H1 (cell line): Measurements from ENCODE around the gene CLPSL2. TPM values are rescaled to one million over a fixed set of nuclear protein-coding genes. Genes with fewer than 3 reads are reported as not detected.

Experiments used
- CTCF ChIA-PET: fragments of 300-600 bp; sonication (Branson Sonifier 250); formaldehyde crosslinking; loops from one replicate; lab custom pipeline; 2021; ENCODE audit not compliant: partially characterized antibody; lab: Charles Lee
- POLR2A ChIA-PET: fragments of 300-600 bp; sonication (Branson Sonifier 250); formaldehyde crosslinking; loops from one replicate; lab custom pipeline; 2021; ENCODE audit warnings: inconsistent platforms; ENCODE audit not compliant: partially characterized antibody; lab: Charles Lee
- DNase-seq, 2 experiments: peaks; one replicate each; pipeline versions ENCODE4 v3.0.0 to v3.0.0-alpha.2; 2010 to 2022; ENCODE audit warnings: low spot score in 2 of 2, low read depth in 1 of 2, mixed read lengths in 1 of 2
- FAIRE-seq: peaks from 2 replicates; lab custom pipeline; 2011; peaks lifted over from hg19 to GRCh38; lab: Jason Lieb, UNC
- H2AFZ ChIP-seq: 2 replicates; pipeline ENCODE4 v1.8.1; 2012; ENCODE audit warnings: low read length, inconsistent platforms
- H2AK5ac ChIP-seq: 2 replicates; pipeline ENCODE4 v1.6.1; 2013; ENCODE audit warnings: low read depth, low read length
- H2BK120ac ChIP-seq: replicated peaks from 2 replicates; pipeline ENCODE3; 2013; ENCODE audit warnings: low read depth, low read length, inconsistent platforms
- H2BK12ac ChIP-seq: 2 replicates; pipeline ENCODE4 v1.6.1; 2013; ENCODE audit warnings: low read depth, low read length
- H2BK15ac ChIP-seq: 2 replicates; pipeline ENCODE4 v1.6.1; 2013; ENCODE audit warnings: low read length
- H2BK20ac ChIP-seq: 2 replicates; pipeline ENCODE4 v1.6.1; 2013; ENCODE audit warnings: low read length
- H2BK5ac ChIP-seq: 2 replicates; pipeline ENCODE4 v1.6.1; 2013; ENCODE audit warnings: low read depth, low read length
- H3K14ac ChIP-seq: 2 replicates; pipeline ENCODE4 v1.6.1; 2013; ENCODE audit warnings: inconsistent platforms; ENCODE audit not compliant: insufficient read length
- H3K18ac ChIP-seq: 2 replicates; pipeline ENCODE4 v1.6.1; 2013; ENCODE audit warnings: low read length; ENCODE audit errors: extremely low read depth
- H3K23ac ChIP-seq: 2 replicates; pipeline ENCODE4 v1.6.1; 2013; ENCODE audit warnings: inconsistent platforms; ENCODE audit not compliant: insufficient read length
- H3K23me2 ChIP-seq: 2 replicates; pipeline ENCODE4 v1.6.1; 2013; ENCODE audit warnings: low read depth, low read length
- H3K27ac ChIP-seq: 2 replicates; pipeline ENCODE4 v1.6.1; 2011; ENCODE audit warnings: low read depth, low read length, inconsistent platforms
- H3K27me3 ChIP-seq, 4 experiments: replicated peaks in 1 of 4; 1 replicate in 1 of 4; 2 replicates in 3 of 4; pipeline versions ENCODE4 v1.6.1 to v1.8.1; 2011 to 2013; ENCODE audit warnings: low read length in 3 of 4, mild to moderate bottlenecking in 3 of 4, inconsistent platforms in 2 of 4, mixed read lengths in 2 of 4, moderate library complexity in 1 of 4; ENCODE audit not compliant: control insufficient read depth in 3 of 4, insufficient read depth in 3 of 4; ENCODE audit errors: extremely low read depth in 1 of 4
- H3K36me3 ChIP-seq, 4 experiments: 2 replicates each; pipeline versions ENCODE4 v1.6.1 to v1.8.1; 2011 to 2013; ENCODE audit warnings: mild to moderate bottlenecking in 4 of 4, low read length in 3 of 4, moderate library complexity in 2 of 4, control low read depth in 1 of 4, inconsistent platforms in 1 of 4; ENCODE audit not compliant: insufficient read depth in 4 of 4, control insufficient read depth in 2 of 4
- H3K4ac ChIP-seq: replicated peaks from 2 replicates; pipeline ENCODE3; 2013; ENCODE audit warnings: low read length, low read depth, mixed read lengths, inconsistent platforms; ENCODE audit not compliant: insufficient read length
- H3K4me1 ChIP-seq, 4 experiments: replicated peaks in 1 of 4; 1 replicate in 1 of 4; 2 replicates in 3 of 4; pipeline versions ENCODE4 v1.6.1 to v1.8.1; 2011 to 2013; ENCODE audit warnings: low read length in 3 of 4, inconsistent platforms in 2 of 4, mixed read lengths in 1 of 4; ENCODE audit not compliant: insufficient read depth in 4 of 4, control insufficient read depth in 3 of 4
- H3K4me2 ChIP-seq, 2 experiments: 2 replicates each; pipeline versions ENCODE4 v1.6.1 to v1.8.1; 2011 to 2013; ENCODE audit warnings: low read depth in 2 of 2, low read length in 2 of 2, control low read depth in 1 of 2, inconsistent platforms in 1 of 2, mild to moderate bottlenecking in 1 of 2; ENCODE audit not compliant: insufficient read depth in 1 of 2
- H3K4me3 ChIP-seq, 4 experiments: fragments of 200-600, 300-600 bp in 1 of 4; sonication (generic), shearing (Covaris generic), sonication (Bioruptor Twin) in 1 of 4; 2 replicates each; pipeline versions ENCODE4 v1.5.1 to v1.8.1; 2011 to 2016; ENCODE audit warnings: low read length in 4 of 4, low read depth in 3 of 4, control low read depth in 2 of 4, inconsistent platforms in 2 of 4, mild to moderate bottlenecking in 2 of 4, mixed read lengths in 1 of 4, moderate library complexity in 1 of 4; ENCODE audit not compliant: insufficient read depth in 2 of 4; ENCODE audit errors: extremely low read depth in 1 of 4
- H3K56ac ChIP-seq: replicated peaks from 2 replicates; pipeline ENCODE3; 2013; ENCODE audit warnings: low read depth, mild to moderate bottlenecking, mixed read lengths, low read length, inconsistent platforms; ENCODE audit not compliant: insufficient read length
- H3K79me1 ChIP-seq: 2 replicates; pipeline ENCODE4 v1.6.1; 2013; ENCODE audit warnings: low read depth, low read length, control low read depth
- H3K79me2 ChIP-seq, 2 experiments: 2 replicates each; pipeline versions ENCODE4 v1.6.1 to v1.8.1; 2012 to 2013; ENCODE audit warnings: low read length in 2 of 2, mild to moderate bottlenecking in 2 of 2, inconsistent platforms in 1 of 2; ENCODE audit not compliant: insufficient read depth in 2 of 2, control insufficient read depth in 1 of 2
- H3K9ac ChIP-seq, 4 experiments: replicated peaks in 1 of 4; 1 replicate in 1 of 4; 2 replicates in 3 of 4; pipeline versions ENCODE4 v1.6.1 to v1.8.1; 2011 to 2013; ENCODE audit warnings: low read depth in 3 of 4, low read length in 3 of 4, control low read depth in 2 of 4, mild to moderate bottlenecking in 2 of 4, moderate library complexity in 2 of 4, inconsistent platforms in 1 of 4; ENCODE audit errors: extremely low read depth in 1 of 4
- H3K9me3 ChIP-seq, 2 experiments: 2 replicates each; pipeline versions ENCODE4 v1.6.1 to v1.8.1; 2012 to 2013; ENCODE audit warnings: mild to moderate bottlenecking in 2 of 2, moderate library complexity in 2 of 2, control low read depth in 1 of 2, inconsistent platforms in 1 of 2, low read depth in 1 of 2, low read length in 1 of 2, mixed read lengths in 1 of 2; ENCODE audit not compliant: insufficient read depth in 2 of 2
- H4K20me1 ChIP-seq, 2 experiments: replicated peaks in 1 of 2; 2 replicates each; pipeline versions ENCODE3 to v1.8.1; 2011 to 2013; ENCODE audit warnings: inconsistent platforms in 2 of 2, low read length in 2 of 2, mild to moderate bottlenecking in 1 of 2; ENCODE audit not compliant: insufficient read depth in 2 of 2, control insufficient read depth in 1 of 2
- H4K5ac ChIP-seq: 2 replicates; pipeline ENCODE4 v1.6.1; 2013; ENCODE audit warnings: low read length, low read depth, mixed read lengths, inconsistent platforms; ENCODE audit not compliant: insufficient read length
- H4K8ac ChIP-seq: 2 replicates; pipeline ENCODE4 v1.8.0; 2013; ENCODE audit warnings: mild to moderate bottlenecking, moderate library complexity, low read length, inconsistent platforms; ENCODE audit not compliant: insufficient read depth; ENCODE audit errors: extremely low read depth
- H4K91ac ChIP-seq: replicated peaks from 2 replicates; pipeline ENCODE3; 2013; ENCODE audit warnings: low read length, mixed read lengths, inconsistent platforms; ENCODE audit not compliant: insufficient read length
- EP300 ChIP-seq, 2 experiments: IDR thresholded peaks; 1 replicate in 1 of 2; 2 replicates in 1 of 2; pipeline ENCODE4 v1.6.1; 2011 to 2012; ENCODE audit warnings: low read depth in 2 of 2, low read length in 2 of 2, mild to moderate bottlenecking in 2 of 2, borderline replicate concordance in 1 of 2, inconsistent platforms in 1 of 2, moderate library complexity in 1 of 2
- MAX ChIP-seq: IDR thresholded peaks from 2 replicates; pipeline ENCODE4 v1.6.1; 2012; ENCODE audit warnings: inconsistent platforms
- WGBS, 2 experiments: shearing (Covaris generic) in 1 of 2; methylation state at CpG; one replicate each; pipeline versions ENCODE4 v1.1.6 to v1.1.7; 2013 to 2015; ENCODE audit warnings: low lambda C conversion rate in 2 of 2, mixed read lengths in 2 of 2, inconsistent platforms in 1 of 2, low coverage in 1 of 2, missing lambda C conversion rate in 1 of 2; ENCODE audit not compliant: insufficient replicate concordance in 2 of 2, insufficient coverage in 1 of 2, insufficient read length in 1 of 2; ENCODE audit errors: extremely low coverage in 1 of 2, missing lambda C conversion rate in 1 of 2; 5-methylcytosine and 5-hydroxymethylcytosine counted together
- polyA plus RNA-seq, 7 experiments: library from polyadenylated mRNA; depleted of rRNA in 3 of 7; stranded (reverse) in 5 of 7; unstranded in 2 of 7; fragments of >200 nt in 5 of 7; fragments of 200-250 nt in 2 of 7; gene quantifications; 1 replicate in 5 of 7; 2 replicates in 1 of 7; 4 replicates in 1 of 7; pipeline versions ENCODE4 v1.2.1 to v1.2.3, GENCODE V29; 2011 to 2013; ENCODE audit warnings: missing spikeins in 2 of 7, mixed read lengths in 2 of 7
- total RNA-seq: library from RNA; stranded (reverse); fragmentation: NEBNext Ultra II Directional; extraction: Animal tissue kit (Norgen Biotek cat#: 25700); gene quantifications from 2 replicates; pipeline ENCODE4 v1.2.1, GENCODE V29; 2021

Gene CLPSL2
- total and polyA plus RNA-seq, 2 of the 8 experiments (the other 6 are each of a cell fraction or from before 2014, with no cell fraction given), result 1.4 to 3.4 TPM

- Histone ChIP-seq H2BK120ac (no peak overlapping the region), H4K8ac (peak overlapping the region; percentile 26; the same call in 1 of the 2 replicates), H3K14ac (no peak overlapping the region), H3K27me3 (no peaks in the 10 kb centered on the region), H3K18ac (peak overlapping the region; percentile 62; the same call in 1 of the 2 replicates), H3K9me3 (no peaks in the 10 kb centered on the region), H3K4me3 (no peak overlapping the region), H4K5ac (no peak overlapping the region), H2BK5ac (peak overlapping the region; percentile 66; the same call in 1 of the 2 replicates), H3K79me1 (no peaks in the 10 kb centered on the region), H2AFZ (peak overlapping the region; percentile 21; the same call in 1 of the 2 replicates), H3K56ac (no peak overlapping the region), H2BK12ac (peak overlapping the region; percentile 64; the same call in 1 of the 2 replicates), H3K4ac (no peak overlapping the region), H4K91ac (no peak overlapping the region), H3K4me1 (peaks cover 0 to 7% (median 5%) of the 10 kb centered on the region in 4 experiments; a peak in 4 of 7 replicates), H3K27ac (no peak overlapping the region), H3K4me2 (no peak overlapping the region), H2BK15ac (peak overlapping the region; percentile 90), H3K23ac (no peak overlapping the region), H2AK5ac (peak overlapping the region; percentile 14; the same call in 1 of the 2 replicates), H3K9ac (no peak overlapping the region), H3K79me2 (no peaks in the 10 kb centered on the region), H4K20me1 (no peaks in the 10 kb centered on the region), H3K23me2 (no peaks in the 10 kb centered on the region), H3K36me3 (no peaks in the 10 kb centered on the region), H2BK20ac (peak overlapping the region; percentile 73; the same call in 1 of the 2 replicates)
- POLR2A ChIA-PET, result interaction anchor here (0.6 to 3.0 kb wide), 5 partner anchors 10 to 42 kb away, joined by 3 to 12 read pairs (median 9); no protein-coding TSS in a partner anchor
- TF ChIP-seq EP300 (IDR thresholded peaks at IDR 0.05; ENCODE audit: borderline replicate concordance in 1 of 2, low read depth in 2 of 2, low read length in 2 of 2) (no peak), MAX (peak; percentile 69; the same call in 1 of the 2 replicates)
- no peak for DNase-seq
- CTCF ChIA-PET, result interaction anchor here (0.6 to 4.9 kb wide), 13 partner anchors 8 to 379 kb away, joined by 3 to 27 read pairs (median 3); partner anchors contain the start of gene ARMC12
- 80% methylated on average over 8 of the region's 8 CpGs; no CpG with 5 or more reads in 1 of the 2 experiments for WGBS, 2 experiments
- no peak for FAIRE-seq
Observed at GRCh38 chr6:35797837-35798526, 21.6 kb downstream of the CLPSL2 start.
